Measurements from ENCODE around the gene PPP1R26. TPM values are rescaled to one million over a fixed set of nuclear protein-coding genes. Genes with fewer than 3 reads are reported as not detected.

The PPP1R26 gene
- total and polyA plus RNA-seq, 2 of the 13 experiments (the other 11 are each of a cell fraction or from before 2014, with no cell fraction given), result 8.6 to 11.6 TPM

- TF ChIP-seq USF2 (IDR thresholded peaks at IDR 0.05; ENCODE audit: low read depth, low read length) (no peak), USF2 (CRISPR knock-in tag; IDR thresholded peaks at IDR 0.05; ENCODE audit: borderline replicate concordance) (no peak; the same call in 1 of the 2 replicates), SETDB1 (CRISPR knock-in tag; IDR thresholded peaks at IDR 0.05; ENCODE audit: borderline replicate concordance) (no peak), ZNF883 (CRISPR knock-in tag; IDR thresholded peaks at IDR 0.05; ENCODE audit: not compliant biosample characterization) (peak; percentile 73), ZMYM4 (CRISPR knock-in tag; IDR thresholded peaks at IDR 0.05) (peak; percentile 90), ZNF800 (CRISPR knock-in tag; IDR thresholded peaks at IDR 0.05) (peak; percentile 61; the same call in 1 of the 2 replicates), ZNF264 (CRISPR knock-in tag; IDR thresholded peaks at IDR 0.05) (peak; percentile 13; the same call in 1 of the 2 replicates), ESRRA (CRISPR knock-in tag; IDR thresholded peaks at IDR 0.05; ENCODE audit: low read depth) (no peak; the same call in 1 of the 2 replicates), ZGPAT (CRISPR knock-in tag; IDR thresholded peaks at IDR 0.05) (peak; percentile 89; the same call in 1 of the 2 replicates), SMAD1 (CRISPR knock-in tag; IDR thresholded peaks at IDR 0.05; ENCODE audit: borderline replicate concordance, low read depth) (no peak), ZNF121 (CRISPR knock-in tag; IDR thresholded peaks at IDR 0.05) (no peak), CREM (IDR thresholded peaks at IDR 0.05) (no peak), CREM (CRISPR knock-in tag; IDR thresholded peaks at IDR 0.05) (no peak), NPAS2 (CRISPR knock-in tag; IDR thresholded peaks at IDR 0.05; ENCODE audit: borderline replicate concordance) (0 out of 2 replicates have a peak, but pooled peaks have one; percentile 6)
- TF ChIP-seq, protein P1, sequence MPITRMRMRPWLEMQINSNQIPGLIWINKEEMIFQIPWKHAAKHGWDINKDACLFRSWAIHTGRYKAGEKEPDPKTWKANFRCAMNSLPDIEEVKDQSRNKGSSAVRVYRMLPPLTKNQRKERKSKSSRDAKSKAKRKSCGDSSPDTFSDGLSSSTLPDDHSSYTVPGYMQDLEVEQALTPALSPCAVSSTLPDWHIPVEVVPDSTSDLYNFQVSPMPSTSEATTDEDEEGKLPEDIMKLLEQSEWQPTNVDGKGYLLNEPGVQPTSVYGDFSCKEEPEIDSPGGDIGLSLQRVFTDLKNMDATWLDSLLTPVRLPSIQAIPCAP (CRISPR knock-in tag; IDR thresholded peaks at IDR 0.05; ENCODE audit: low read depth), result 0 out of 2 replicates have a peak, but pooled peaks have one; percentile 33
- TF ChIP-seq, protein P2, sequence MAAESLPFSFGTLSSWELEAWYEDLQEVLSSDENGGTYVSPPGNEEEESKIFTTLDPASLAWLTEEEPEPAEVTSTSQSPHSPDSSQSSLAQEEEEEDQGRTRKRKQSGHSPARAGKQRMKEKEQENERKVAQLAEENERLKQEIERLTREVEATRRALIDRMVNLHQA (CRISPR knock-in tag; IDR thresholded peaks at IDR 0.05), result no peak
- TF ChIP-seq, protein P3, sequence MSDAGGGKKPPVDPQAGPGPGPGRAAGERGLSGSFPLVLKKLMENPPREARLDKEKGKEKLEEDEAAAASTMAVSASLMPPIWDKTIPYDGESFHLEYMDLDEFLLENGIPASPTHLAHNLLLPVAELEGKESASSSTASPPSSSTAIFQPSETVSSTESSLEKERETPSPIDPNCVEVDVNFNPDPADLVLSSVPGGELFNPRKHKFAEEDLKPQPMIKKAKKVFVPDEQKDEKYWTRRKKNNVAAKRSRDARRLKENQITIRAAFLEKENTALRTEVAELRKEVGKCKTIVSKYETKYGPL (CRISPR knock-in tag; IDR thresholded peaks at IDR 0.05), result no peak
- TF ChIP-seq, protein P4, sequence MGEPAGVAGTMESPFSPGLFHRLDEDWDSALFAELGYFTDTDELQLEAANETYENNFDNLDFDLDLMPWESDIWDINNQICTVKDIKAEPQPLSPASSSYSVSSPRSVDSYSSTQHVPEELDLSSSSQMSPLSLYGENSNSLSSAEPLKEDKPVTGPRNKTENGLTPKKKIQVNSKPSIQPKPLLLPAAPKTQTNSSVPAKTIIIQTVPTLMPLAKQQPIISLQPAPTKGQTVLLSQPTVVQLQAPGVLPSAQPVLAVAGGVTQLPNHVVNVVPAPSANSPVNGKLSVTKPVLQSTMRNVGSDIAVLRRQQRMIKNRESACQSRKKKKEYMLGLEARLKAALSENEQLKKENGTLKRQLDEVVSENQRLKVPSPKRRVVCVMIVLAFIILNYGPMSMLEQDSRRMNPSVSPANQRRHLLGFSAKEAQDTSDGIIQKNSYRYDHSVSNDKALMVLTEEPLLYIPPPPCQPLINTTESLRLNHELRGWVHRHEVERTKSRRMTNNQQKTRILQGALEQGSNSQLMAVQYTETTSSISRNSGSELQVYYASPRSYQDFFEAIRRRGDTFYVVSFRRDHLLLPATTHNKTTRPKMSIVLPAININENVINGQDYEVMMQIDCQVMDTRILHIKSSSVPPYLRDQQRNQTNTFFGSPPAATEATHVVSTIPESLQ (CRISPR knock-in tag; conservative IDR thresholded peaks at IDR 0.05), result no peak; the same call in 1 of the 2 replicates
These were observed 21.1 kb downstream of the PPP1R26 start, which contains the start of gene MRPS2 (continued) for GRCh38 chr9:135500525-135501260.

Data from HepG2 (cell line).